ENCODE measurements around the gene ZC3H12A.
A peak's percentile ranks its signal among the peaks of the same experiment; 100 is the strongest.

ZC3H12A gene

GRCh38 chr1:37474046-37474696 is at the start of gene ZC3H12A:
Gene ZC3H12A, plus strand, starts transcription at chr1:37474580. Its CDS starts 917 bp downstream, at chr1:37475497.
- peak; percentile 90 for DNase-seq (ENCODE audit: low spot score)

DNA sequence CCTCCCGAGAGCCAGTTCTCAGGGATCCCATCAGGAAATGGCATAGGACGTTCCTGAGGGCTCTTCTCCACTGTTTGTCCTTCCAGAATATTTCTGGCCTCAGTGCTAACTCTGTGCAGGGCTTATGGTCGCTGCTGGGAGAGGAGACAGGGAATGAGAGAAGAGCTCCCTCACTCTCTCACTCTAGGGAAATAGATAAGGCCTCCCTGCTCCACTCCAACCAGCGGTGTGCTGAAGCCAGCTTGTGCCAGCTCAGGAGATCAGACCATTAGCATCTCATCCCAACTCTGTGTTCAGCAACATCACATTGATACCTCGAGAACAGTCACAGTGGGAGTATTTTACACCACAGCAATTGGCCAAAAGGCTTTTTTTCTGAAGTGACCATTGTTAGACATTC is 49.2 kb upstream of the ZC3H12A start:
- no peak for DNase-seq (ENCODE audit: low spot score)

GRCh38 chr1:37429029-37429428 is 45.4 kb upstream of the ZC3H12A start:
- DNase-seq (ENCODE audit: low spot score), result no peak

DNA sequence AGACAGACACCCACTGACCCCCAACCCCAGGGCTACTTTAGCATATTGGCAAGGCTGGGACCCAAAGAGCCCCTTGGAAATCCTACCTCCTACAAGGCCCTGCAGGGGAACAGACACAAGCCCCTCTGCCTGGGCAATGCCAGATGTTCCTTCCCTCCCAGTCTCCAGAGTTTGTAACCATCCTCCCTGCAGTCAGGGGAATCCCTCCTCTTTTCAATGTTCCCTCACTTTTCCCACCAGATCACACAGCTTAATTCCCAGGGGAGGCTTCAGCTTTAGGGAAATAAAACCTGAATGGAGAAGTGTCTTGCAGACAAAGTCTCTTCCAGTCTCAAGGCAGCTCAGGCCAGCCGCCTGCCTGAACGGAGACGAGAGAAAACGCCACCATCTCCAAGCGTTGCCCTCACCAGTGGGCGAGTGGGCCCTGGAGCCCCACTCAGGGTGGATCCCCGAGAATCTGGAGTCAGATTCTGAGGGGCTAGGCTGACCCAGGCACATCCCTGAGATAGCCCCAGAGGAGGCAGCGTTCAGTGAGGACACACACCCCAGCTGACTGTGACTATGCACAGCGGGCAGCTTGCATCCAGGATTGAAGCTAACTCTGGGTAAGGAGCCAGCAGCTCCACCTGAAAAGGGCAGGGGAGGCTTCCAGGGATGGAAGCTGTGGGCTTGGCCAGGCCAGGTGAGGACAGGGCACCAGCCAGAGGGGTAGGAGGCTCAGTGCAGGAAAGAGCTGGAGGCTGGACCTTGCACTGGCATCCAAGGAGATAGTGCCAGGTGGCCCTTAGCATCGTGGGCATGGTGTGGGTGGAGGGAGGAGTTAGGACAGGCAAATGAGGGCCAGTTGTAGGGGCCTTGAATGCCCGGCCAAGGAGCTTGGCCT is 44.0 kb upstream of the ZC3H12A start:
- DNase-seq (ENCODE audit: low spot score), result no peak

- no peak for DNase-seq (ENCODE audit: low spot score)
Observed at GRCh38 chr1:37432716-37433115, 41.7 kb upstream of the ZC3H12A start.

DNA sequence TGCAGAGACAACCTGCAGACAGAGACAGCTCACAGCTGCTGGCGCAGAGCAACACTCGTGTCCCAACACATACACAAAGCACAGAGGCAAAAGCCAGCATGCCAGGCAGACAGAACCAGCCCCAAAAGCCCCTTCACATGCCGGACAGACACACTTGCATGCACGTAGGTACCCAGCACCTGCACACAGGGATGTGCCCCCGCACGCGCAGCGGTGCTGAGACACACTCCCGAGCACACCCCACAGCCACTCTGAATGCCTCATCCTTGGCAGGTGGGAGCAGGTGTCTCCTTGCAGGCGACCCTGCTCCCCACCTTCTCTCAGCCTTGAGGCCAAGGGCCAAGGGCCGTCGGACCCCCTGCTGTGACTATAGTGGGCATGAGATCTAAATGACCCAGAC is 41.2 kb upstream of the ZC3H12A start:
- no peak for DNase-seq (ENCODE audit: low spot score)

DNA sequence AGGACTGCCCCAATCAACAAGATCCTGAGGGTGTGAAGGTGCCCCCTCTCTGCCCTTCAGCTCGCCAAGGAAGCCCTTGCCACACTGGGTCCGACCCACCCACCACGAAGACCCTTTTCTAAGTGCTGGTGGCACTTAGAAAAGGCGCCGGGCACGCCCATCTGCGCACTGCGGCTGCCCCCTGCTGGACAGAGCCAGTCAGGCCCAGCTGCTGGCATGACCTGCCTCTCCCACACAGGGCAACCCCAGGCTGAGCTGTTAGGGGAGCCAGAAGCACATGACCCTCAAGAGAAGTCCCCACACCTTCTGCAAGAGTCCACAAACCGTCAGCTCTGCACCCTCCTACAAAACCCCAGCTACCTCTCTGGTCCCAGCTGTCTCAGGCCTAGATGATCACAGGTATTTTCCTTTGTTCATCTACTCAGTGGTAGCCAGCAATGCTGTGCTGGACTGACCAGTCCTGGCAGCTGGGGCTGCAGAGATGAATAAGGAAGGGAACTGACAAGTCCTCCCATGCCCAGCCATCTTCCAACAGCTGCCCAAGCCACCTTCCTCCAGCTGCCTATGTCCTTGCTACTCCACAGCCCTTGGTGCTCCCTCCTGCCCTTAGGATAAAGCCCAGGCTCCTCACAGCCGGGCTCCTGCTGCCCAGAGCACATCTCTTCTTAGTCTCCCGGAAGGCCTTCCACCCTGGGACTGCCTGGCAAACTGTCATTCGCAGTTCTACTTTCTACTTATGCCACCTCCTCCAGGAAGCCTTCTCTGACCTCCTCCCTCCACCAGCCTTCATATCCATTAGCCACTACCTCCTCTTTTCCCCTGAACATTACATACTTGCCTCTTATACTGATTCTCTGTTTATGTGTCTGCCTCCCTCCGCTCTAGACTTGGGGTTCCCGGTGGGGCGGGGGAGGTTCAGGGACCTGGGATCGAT is 39.8 kb upstream of the ZC3H12A start:
- DNase-seq (ENCODE audit: low spot score), result peak; percentile 69

DNA sequence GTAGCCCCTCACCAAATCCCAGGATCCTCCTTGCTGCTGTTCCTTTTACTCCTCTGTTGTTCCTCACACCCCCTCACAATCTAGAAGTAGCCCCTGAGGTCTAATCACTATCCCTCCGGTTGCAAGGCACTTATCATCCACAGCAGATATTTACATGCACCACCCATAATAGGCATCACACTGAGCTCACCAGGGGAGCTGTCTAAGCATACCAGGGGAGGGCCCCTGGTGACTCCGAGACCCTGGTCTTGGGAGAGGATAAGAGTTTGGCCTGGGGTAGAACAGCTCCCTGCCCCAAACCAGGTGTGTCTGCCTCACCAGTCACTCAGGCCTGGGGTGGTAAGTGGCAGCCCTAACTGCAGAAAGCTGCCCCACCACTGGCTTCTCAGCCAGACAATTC is 37.3 kb upstream of the ZC3H12A start:
- DNase-seq (ENCODE audit: low spot score), result peak; percentile 30

DNA sequence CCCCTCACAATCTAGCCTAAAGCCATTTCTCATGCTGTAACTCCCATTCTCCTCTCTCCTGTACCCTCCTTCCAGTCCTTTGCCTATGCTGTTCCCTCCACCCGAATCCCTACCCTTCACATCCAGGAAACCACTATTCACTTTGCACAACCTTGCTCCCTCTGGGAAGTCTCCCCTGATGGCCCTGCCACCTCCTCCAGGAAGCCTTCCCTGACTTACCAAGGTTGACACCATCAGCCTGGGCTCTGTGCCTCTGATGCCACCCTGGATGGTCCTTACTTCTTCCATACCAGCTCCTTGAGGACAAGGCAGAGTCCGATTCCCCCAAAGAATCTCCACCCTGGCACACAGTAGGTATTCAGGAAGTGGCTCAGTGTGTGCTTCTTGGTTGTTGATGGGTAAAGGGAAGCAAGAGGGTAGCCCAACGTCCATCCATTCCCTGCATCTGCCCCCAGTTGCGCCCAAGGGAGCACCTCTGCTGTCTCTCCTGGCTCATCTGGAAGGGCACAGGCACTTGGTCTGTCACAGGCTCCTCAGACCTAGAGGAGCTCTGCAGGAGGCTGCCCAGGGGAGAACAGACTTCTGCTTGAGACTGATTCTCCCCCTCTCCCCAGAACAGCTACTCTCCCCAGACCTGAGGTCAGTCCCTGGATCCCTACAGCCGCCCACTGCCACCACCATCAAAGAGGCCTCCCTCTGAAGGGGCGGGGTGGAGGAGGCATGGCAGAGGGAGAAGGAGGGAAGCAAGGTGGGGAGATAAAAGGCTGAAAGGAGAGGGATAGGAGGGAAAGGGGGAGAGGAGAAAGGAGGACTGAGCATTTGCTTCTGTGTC is 36.1 kb upstream of the ZC3H12A start:
- DNase-seq (ENCODE audit: low spot score), result no peak

DNA sequence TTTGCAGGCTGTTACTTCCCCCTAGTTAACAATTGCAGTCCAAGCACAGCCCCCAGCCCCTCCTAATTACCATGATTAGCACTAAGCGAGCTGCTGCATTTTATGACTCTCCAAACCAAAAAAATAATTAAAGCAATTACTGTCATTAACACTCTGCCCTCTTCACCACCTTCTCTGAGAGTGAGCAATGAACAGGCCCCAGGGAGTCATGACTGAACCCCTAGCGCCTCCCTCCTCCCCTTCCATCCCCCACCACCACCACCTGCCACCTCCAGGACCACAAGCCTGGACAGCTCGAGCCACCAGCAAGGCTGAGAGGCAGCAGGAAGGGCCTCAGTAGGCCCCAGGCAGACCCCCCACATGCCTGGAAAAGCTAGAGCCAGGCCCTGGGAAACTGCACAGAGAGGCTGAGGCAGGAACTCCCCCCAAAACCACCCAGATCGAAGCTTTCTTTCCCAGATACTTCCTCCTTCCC is 35.5 kb upstream of the ZC3H12A start:
- DNase-seq (ENCODE audit: low spot score), result no peak

DNA sequence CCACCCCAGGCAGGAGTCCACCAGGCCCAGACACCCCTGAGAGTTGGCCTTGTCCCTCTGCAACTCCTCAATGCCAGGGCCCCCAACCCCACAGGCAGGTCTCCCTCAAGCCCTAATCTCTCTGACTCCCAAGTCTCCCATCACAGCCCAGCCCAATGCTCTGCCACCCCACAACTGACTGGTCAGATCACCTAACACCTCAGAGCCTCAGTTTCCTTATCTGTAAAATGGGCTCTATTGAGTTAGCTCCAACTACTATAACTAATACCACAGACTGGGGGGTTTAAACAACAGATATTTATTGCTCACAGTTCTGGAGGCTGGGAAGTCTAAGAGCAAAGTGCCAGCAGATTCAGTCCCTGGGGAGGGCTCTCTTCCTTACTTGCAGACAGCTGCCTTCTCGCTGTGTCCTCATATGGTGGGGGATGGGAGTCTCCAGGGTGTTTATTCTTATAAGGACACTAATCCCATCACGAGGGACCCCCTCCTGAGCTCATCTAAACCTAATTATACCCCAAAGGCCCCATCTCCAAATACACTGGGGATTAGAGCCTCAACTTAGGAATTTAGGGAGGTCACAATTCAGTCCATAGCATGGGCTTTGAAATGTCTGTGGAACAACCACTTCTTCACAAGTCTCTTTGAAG is 34.9 kb upstream of the ZC3H12A start:
- DNase-seq (ENCODE audit: low spot score), result no peak

DNA sequence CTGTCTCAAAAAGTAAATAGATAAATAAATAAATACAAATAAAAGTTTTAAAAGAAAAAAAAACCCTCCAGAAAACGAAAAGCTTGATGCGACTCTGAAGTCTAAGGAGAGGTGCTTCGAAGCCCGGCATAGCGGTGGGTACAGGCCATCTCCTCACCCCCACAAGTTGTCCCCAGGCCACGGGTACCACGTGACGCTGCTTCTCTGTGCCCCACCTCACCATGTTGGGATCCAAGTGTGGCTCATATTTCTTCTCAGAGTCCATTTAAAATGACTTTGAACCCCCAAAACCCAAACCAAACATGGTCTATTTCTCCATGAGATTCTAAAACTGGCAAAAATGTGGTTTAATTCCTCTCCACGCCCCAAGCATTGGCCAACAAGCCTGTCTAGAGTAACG is 32.9 kb upstream of the ZC3H12A start:
- no peak for DNase-seq (ENCODE audit: low spot score)

- no peak for DNase-seq (ENCODE audit: low spot score)
Observed at GRCh38 chr1:37442139-37442538, 32.2 kb upstream of the ZC3H12A start.

GRCh38 chr1:37442644-37443043 is 31.7 kb upstream of the ZC3H12A start:
- DNase-seq (ENCODE audit: low spot score), result no peak

DNA sequence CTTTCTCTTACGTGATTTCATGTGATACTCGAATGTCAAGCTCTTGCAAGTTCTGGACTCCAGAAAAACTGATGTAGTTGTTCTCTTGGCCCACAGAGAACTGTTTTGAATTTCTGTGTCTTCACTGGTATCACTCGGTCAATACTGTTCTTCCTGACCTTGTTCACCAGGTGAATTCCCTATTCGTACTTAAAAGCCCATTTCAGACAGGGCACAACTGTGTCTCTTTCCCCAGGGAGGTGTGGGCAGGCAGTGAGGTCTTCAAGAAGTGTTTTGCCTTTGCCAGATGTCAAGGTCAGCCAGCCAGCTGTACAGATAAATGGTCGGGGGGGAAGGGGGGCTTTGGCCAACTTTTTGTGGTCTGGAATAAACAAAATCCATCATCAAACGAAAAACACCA is 27.5 kb upstream of the ZC3H12A start:
- DNase-seq (ENCODE audit: low spot score), result no peak

GRCh38 chr1:37448185-37448584 is 26.2 kb upstream of the ZC3H12A start:
- DNase-seq (ENCODE audit: low spot score), result no peak

DNA sequence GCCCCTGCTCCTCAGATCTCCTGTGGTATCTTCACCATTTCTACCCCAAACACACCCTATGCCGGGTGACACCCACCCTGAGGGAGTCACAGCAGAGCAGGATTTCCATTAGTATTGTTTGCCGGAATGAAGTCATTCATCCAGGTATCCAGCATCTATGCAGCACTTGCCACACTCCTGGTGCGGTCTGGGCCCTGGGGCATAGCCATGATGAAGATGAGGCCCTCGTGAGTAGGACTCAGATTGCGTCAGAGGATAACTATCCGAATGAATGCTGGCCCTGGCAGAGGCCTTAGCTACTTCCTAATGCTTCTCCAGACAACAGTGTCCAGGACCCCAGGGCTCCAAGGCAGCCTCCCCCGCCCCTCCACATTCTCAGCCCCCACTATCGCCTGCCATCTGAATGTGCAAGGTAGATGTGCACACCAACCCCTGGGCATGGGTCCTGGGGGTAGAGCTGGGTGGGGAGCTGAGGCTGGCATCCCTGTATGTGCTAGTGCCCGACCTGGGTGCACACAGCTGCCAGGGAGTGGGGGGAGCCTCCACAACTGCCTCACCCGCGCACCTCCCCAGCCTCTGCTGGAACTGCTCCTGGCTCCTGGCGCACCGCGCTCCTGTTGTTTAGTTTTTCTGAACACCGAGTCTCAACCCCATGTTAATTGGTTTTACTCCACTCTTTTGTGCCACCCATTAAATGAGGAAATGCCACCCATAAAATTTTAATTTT is 25.5 kb upstream of the ZC3H12A start:
- no peak for DNase-seq (ENCODE audit: low spot score)

DNA sequence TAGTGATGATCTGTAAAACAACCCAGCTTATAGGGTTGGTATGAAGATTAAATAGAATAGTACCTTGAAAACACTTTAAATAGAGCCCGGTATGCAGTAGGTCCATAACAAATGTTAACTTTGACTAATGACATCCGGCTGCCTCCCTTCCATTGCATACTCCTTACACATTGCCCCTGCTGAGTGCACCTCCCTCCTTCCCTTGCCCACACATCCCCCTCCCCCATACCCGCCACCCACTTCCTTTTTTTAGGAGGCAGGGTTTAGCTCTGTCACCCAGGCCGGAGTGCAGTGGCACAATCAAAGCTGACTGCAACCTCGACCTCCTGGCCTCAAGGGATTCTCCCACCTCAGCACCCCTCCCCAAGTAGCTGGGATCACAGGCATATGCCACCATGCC is 24.4 kb upstream of the ZC3H12A start:
- no peak for DNase-seq (ENCODE audit: low spot score)

DNA sequence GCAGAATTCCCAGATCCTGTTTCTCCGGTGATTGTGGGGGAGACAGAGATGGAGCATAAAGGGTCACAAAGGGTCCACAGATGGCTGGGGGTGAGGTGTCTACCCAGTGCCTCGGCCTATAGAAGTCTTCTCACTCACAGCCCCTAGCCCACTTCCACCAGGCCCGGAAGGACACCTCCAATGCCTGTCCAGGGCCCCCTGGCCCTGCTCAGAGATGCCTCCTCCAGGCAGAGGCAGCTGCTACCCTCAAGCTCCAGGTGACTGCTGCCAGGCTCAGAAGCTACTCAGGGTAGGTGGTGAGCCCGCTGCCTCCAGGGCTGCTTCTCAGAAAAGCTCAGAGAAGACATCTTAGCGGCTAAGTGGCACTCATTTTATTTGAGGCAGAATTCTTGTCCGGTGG is 22.0 kb upstream of the ZC3H12A start:
- no peak for DNase-seq (ENCODE audit: low spot score)

- DNase-seq (ENCODE audit: low spot score), result no peak
Observed at GRCh38 chr1:37453647-37454046, 20.7 kb upstream of the ZC3H12A start.
